ENCODE data around the gene WDR26.
A peak's percentile ranks its signal among the peaks of the same experiment; 100 is the strongest.
"Not testable (repeated sequence)": the region's sequence is repeated elsewhere in the genome, so short reads cannot be mapped to it uniquely, and the experiment has no call there.

The WDR26 gene

DNA sequence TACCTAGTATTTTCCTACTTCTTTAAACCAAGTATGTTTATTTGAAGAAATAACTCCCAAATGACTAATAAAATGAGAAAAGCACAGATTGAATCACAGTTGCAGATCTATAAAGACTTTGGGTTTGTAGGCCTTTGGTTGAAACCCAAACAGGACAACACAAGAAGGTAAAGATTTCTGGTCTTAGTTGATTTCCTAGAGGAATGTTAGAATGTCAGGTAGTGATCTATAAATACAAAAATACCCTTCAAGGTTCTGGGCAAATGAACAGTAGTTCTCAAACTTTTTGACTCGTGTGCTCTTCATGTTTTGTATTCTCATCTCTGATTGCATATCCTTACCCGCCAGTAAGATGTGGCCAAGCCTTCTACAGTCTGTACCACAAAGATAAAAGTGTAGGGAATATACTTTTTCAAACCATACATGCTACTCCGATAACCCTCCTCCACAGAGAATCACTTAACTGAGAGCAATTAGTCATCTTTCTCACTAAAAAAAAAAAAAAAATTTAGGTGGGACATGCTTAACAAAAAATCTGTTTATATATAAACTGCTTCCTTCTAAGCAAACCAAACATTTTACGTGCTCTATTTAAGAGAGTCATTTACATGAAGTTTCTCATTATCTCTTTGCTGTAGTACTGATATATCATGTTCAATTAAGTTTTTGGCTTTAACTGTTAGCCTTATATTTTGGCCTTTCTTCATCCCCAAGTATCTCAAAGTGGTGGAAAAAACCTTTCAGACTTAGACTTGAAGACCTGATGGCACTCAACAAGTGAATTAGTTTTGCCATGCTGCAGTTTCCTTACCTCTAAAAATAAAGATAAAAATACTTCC, 42.0 kb downstream of the WDR26 start:
- DNase-seq (ENCODE audit: low spot score): no peak

DNA sequence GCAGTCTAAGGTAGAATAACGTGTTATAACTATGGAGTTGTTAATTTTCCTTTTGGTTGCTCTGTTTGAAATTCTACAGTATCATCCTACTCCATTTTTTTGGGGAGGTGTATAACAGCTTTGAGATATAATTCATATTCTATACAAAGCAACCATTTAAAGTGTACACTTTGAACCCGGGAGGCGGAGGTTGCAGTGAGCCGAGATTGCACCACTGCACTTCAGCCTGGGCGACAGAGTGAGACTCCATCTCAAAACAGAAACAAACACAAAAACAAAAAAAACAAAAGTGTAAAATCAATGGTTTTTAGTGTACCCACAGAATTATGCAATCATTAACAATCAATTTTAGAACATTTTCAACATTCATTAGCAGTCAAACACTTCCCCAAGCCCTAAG, 44.1 kb downstream of the WDR26 start:
- DNase-seq (ENCODE audit: low spot score): no peak

DNA sequence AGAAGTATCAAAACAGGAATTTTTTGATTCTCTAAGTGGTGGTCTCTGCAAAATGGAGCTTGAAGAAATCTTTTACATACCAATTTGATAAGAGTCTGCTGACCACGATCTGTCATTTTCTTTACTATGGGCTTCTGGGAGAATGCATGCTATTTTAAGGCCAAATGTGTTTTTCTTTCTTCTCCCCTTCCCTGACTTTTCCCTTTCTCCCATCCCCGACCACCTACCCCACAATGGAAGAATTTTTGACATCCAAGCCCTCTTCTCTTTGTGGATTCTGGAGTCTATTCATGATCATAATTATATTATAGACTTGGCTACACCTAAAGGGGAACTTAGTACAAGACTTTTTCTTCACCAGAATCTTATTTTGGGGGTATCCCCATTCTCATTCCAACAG, 46.7 kb downstream of the WDR26 start:
- no peak for DNase-seq (ENCODE audit: low spot score)

DNA sequence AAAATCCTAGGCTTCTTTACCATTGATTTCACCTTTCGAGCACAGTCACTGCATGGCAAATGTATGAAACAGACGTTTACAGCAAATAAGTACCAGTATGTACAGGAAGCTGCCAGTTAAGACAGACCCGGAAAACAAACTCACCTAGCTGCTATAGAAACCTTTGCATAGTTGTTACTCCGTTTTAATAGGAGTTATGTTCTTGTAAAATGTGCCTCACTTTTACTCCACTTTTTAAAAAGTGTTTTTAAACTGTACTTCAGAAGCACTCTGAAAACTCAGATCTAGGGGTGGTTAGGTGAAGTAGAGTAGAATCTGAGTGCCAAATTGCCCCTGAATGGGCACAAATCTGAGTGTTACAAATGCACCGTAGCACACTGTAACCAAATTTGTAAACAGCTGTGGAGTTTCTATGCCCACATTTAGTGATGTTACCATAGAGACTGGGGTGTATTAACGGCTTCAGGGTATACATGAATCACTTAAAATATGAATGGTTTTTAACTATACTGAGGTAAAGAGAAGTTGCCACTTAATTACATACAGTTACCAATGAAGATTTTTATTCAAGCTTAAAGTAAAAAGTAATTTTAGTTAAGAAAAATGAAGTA, 47.2 kb downstream of the WDR26 start:
- DNase-seq (ENCODE audit: low spot score): no peak

DNA sequence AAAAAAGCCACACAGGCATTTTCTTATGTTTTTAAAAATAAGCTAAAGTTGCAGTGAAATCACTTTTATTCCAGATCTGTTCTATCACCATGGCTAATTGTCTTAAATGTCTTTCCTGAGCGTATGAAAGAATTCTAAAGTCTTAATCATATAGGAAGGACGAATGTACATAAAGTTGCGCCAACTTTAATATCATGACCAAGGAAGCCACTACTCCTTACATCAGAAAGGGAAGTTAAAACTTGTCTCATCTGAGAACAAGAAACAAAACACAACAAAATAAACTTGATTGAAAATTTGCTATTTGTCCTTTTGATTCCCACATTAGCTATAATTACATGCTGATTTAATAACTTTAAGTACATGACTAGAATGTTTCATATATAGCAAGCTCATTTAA, 51.4 kb downstream of the WDR26 start:
- no peak for DNase-seq (ENCODE audit: low spot score)

DNA sequence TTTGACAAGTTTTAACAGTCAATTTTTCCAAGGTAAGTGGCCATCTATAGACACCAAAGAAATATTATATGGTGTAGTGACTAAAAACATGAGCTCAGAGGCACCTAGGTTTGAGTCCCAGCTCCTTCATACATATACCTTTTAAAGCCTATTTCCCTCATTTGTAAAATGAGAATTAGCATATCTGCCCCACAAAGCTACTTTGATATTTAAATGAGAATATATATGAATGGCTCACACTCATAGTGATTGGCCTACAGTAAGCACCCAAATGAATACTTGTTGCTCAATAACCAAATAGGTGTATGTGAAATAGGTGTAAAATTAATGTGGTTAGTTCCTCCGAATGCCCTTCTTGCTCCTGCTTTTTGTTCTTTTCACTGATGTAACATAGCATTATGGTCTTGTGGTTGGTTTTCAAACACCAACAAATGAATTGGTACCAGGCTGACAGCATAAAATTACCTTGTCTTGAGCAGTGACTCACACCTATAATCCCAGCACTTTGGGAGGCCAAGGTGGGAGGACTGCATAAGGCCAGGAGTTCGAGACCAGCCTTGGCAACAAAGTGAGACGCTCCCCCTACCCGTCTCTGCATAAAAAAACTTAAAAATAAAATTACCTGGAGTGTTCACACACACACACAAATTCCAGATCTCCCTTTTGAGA, 52.6 kb downstream of the WDR26 start:
- no peak for DNase-seq (ENCODE audit: low spot score)

DNA sequence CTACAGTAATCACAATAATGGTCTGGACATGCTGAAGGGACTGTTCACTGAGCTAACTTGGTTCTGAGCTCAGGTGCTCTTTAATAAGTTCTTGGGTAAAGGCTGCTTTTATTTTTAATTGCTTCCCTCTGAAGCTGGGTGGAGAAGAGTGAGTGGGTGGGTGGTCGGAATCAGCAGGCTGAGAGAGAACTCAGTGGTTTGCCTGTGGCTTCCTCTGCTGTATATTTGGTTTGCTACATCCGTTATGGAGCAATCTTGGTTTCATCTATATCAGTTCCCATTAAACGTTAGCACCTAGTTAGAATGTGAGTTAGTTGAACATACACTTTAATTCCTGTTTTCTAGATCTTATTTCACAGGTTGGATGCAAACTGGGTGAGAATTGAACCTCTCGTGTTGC, 54.6 kb downstream of the WDR26 start:
- DNase-seq (ENCODE audit: low spot score): no peak

DNA sequence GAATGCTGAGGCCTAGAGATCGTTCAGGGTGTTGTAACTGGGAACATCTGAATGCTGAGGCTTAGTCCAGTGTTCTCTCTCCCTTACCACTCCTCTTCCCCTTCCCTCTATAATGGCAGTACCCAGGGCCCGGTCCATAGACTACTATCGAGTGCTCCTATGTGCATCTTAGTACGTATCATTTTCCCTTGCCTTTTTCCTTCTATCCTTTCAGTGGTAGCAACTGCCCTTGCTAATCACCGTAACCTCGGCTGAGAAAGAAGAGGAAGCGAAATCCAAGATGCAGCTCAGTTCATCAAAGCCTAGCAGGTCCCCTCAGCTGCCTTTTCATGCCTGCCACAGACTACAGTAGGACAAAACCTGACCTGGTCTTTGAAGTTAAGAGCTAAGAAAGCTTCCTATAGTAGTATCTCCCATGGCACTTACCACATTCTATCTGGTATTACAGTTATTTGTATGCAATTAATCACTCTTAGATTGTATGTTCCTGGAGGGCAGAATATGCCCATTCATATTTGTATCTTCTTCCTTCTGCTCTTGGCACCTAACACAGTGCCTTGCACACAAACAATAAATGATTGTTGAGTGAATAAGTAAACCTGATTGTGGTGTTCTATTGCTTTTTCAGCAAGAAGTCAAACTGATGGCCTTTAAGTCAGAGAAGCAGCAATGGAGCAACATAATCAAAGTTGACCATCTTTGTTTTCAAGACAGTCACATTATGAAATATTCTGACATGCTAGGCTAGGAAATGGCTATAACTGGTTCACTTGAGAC, 55.6 kb downstream of the WDR26 start:
- no peak for DNase-seq (ENCODE audit: low spot score)

DNA sequence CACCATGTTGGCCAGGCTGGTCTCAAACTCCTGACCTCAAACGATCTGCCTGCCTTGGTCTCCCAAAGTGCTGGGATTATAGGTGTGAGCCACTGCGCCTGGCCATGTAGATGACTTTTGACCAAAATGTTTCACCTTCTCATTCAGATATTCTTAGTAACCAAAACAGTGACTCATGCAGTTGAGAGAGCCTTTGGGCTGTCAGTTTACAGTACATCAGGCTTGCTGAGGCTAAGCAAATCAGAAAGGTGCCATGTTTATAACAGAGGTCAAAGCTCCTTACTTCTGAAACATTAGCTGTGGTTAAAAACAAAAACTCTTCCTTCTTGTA, 57.0 kb downstream of the WDR26 start:
- no peak for DNase-seq (ENCODE audit: low spot score)

DNA sequence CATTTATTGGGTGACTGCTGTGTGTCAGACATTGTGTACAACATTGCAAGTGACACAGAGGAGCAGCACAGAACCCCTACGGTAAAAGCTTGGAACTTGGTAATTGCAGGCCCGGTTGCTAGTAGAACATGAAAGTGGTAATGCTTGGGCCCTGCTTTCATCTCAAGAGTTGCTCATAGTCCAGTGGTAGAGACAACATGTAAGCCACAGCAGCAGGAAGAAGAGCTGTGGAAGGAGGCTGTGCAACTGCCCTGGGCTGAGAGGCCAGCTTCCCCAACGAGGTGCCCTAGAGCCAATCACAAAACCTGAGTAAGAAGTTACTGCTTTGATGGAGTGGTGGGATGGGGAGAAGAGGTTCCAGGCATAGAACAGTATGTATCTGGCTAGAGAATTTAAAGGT, 59.5 kb downstream of the WDR26 start:
- DNase-seq (ENCODE audit: low spot score): no peak

DNA sequence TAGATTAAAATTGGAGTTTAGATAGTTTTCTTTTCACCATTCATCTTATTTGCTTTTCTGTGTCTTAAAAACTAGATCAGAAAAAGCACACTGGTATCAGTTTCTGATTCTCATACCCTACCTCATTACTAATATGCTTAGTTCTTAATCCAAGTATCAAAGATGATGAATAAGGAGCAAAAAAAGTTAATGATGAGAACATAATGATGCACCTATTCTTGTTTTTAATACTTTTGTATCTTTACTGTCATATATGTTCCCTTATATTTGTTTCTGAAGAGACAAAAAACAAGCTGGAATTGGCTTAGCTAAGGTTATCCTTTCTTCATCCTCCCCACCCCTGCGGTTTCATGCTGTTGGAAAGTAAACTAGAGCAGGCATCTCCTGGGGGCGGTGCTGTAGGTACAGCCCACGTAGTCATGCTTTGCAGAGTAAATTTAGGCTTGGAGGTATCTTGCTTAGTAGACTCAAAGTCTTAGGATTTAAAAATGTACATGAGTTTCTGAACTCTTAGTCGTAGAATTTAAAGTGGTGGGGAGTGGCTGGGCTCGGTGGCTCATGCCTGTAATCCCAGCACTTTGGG, 61.5 kb downstream of the WDR26 start:
- no peak for DNase-seq (ENCODE audit: low spot score)

DNA sequence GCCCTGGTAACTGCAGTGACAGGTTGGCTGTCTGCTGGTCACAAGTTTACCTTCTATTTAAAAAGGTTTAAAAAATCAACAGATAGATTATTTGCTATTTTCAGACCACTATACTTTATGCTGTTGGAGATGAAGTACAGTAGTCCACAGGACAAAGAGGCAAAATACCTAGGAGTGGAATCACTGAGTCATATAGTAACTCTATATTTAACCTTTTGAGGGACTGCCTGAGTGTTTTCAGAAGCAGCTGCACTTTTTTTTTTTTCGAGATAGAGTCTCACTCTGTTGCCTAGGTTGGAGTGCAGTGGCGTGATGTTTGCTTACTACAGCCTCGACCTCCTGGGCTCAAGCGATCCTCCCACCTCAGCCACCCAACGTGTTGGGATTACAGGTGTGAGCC, 66.2 kb downstream of the WDR26 start:
- no peak for DNase-seq (ENCODE audit: low spot score)

DNA sequence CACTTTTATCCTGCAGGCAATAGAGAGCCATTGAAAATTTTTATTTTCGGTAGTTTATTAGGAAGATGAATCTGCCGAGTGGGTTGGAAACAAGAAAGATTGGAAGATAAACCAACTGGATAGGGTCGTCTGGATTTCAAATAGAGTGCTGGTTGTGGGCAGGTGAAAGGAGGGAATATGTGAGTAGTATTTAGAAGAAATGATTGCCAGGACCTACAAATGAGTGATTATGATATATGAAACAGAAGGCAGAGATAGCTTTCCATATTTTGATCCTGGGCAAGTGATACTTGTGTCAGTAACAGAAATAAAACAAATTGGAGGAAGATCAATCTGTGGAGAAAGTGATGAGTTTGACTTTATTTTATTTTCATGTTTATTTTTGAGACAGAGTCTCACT, 75.4 kb downstream of the WDR26 start:
- no peak for DNase-seq (ENCODE audit: low spot score)

DNA sequence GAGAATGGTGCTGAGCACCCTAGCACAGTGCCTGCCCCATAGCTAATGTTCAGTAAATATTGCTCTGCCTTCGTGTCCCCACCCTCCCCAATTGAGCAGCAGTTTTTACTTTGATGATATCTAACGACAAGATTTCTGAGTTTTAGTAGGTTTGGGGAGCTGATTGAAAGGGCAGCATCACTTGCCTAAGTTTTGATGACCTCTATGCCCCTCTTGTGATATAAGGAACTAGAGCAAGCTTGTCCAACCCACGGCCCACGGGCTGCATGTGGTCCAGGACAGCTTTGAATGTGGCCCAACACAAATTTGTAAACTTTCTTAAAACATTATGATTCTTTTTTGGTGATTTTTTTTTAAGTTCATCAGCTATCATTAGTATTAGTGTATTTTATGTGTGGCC, 76.4 kb downstream of the WDR26 start:
- peak; percentile 11 for DNase-seq (ENCODE audit: low spot score)

DNA sequence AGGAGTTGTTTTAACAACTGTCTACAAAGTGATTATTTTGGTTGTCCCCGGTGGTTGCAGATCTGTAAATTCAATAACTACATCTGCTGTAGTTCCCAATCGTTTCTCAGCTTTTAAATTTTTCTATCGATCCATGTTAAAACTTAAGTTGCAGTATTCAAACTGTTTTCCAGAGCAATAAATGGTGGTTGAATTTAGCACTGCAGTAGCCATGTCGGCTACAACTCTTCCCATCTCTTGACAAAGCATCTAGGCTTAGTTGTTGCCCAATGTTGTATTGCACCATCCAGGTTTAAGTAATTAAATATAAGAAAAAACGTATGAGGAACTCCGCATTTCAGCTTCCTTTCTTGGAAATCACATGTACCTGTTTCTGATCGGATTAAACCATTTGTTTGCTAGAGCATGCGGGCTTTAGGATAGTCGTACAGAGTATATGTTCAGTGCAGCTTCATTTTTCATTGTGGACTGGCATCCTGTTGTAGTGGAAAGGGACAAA, 76.9 kb downstream of the WDR26 start:
- peak; percentile 52 for DNase-seq (ENCODE audit: low spot score)

DNA sequence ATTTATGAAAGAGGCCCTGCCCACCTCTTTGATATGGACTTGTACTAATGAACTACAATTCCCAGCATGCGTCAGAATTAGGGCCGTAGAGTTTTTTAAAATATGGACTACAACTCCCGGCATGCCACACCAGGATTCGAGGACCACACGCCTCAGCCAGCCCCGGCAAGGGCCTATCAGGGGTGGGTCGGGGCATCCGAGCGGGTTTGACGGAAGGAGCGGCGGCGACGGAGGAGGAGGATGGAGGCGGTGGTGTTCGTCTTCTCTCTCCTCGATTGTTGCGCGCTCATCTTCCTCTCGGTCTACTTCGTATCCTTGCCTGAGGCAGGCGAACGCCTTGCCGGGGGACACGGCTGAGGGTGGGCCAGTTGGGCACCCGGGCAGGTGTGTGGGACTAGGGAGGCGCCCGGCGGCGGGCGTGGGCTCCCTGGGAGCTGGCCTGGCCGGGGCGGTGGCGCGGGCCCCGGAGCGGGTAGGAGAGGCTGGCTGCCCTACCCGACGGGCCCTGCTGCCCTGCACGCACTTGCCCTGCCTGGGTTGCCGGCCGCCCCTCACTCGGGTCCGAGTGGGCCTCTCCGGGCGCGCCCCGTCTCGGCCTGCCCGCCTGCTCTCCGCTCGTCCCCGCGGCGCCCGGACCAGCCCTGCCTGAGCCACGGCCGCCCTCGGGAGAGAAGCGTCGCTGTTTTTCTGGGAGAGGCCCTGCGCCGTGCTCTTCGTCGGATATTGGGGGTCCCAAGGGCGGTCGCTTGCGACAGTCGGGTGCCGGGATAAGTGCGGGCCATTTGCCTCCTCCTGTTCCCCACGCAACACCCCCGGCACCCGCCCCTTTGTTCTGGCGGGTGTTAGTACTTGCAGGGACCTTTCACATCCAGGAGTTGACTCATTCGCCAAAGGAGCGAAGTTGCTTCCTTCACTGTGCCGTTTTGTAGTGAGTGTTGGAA, 77.6 kb downstream of the WDR26 start, which contains the start of gene CNIH4:
Gene CNIH4 (plus strand): TSS at position 195 of the 941 bp plus-strand sequence. CDS start 46 bp downstream, at position 241.
- DNase-seq (ENCODE audit: low spot score): peak; percentile 90

DNA sequence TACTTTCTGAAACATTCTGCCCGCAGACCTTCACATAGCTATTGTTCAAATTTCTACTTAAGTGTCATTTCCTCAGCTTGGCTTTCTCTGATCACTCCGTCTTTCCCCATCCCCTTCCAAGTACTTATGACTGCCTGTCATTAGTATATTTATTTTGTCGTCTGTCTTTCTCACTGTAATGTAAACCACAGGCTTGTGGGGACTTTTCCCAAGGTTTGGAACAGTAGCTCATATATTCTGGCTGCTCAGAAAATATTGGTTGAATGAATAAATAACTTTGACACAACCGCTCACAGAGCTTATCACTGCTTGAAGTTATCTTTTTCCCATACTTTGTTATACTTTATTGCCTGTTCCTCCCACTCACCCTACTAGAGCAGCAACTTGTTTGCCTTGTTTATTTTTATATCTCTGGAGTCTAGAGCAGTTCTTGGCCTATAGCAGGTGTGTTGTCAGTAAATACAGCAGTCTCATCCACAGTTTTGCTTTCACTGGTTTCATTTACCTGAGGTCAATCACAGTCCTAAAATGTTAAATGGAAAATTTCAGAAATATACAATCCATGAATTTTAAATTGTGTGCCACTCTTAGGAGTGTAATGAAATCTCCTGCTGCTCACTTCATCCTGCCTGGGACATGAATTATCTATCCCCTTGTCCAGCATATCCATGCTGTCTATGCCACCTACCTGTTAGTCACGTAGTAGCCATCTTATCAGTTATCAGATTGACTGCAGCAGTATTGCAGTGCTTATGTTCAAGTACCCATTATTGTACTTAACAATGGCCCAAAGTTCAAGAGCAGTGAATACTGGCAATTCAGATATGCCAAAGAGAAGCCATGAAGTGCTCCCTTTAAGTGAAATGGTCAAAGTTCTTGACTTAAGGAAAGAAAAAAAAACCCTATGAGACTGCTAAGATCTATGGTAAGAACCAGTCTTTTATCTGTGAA, 80.3 kb downstream of the WDR26 start:
- no peak for DNase-seq (ENCODE audit: low spot score)

DNA sequence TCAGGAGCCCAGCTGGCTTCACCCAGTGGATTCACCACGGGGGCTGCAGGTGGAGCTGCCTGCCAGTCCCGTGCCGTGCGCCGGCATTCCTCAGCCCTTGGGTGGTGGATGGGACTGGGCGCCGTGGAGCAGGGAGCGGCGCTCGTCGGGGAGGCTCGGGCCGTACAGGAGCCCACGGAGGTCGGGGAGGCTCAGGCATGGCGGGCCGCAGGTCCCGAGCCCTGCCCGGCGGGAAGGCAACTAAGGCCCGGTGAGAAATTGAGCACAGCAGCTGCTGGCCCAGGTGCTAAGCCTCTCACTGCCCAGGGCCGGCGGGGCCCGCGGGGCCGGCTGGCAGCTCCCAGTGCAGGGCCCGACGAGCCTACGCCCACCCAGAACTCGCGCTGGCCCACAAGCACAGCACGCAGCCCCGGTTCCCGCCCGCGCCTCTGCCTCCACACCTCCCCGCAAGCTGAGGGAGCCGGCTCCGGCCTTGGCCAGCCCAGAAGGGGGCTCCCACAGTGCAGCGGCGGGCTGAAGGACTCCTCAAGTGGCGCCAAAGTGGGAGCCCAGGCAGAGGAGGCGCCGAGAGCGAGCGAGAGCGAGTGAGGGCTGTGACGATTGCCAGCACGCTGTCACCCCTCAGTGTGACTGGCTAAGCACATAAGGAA, 82.0 kb downstream of the WDR26 start:
- not testable (repeated sequence) for DNase-seq (ENCODE audit: low spot score)

DNA sequence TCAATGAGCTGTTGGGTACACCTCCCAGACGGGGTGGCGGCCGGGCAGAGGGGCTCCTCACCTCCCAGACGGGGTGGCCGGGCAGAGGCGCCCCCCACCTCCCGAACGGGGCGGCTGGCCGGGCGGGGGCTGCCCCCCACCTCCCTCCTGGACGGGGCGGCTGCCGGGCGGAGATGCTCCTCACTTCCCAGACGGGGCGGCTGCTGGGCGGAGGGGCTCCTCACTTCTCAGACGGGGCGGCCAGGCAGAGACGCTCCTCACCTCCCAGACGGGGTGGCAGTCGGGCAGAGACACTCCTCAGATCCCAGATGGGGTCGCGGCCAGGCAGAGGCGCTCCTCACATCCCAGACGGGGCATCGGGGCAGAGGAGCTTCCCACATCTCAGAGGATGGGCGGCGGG, 84.9 kb downstream of the WDR26 start:
- not testable (repeated sequence) for DNase-seq (ENCODE audit: low spot score)

All from HuH-7.5 (cell line).